Neural cell (in vitro differentiated cells): Measurements from ENCODE around the gene PDZRN3.

ENCODE experiments used
- EP300 ChIP-seq: fragments of 450-650 bp; conservative IDR thresholded peaks from 2 replicates; pipeline ENCODE4 v1.6.1; 2014; ENCODE audit warnings: antibody characterized with exemption, mild to moderate bottlenecking, moderate library complexity; ENCODE audit not compliant: poor library complexity, severe bottlenecking
- EZH2 ChIP-seq: fragments of 200-600, 300-800 bp; shearing (Covaris generic), sonication (generic); IDR thresholded peaks from 2 replicates; pipeline ENCODE4 v1.6.1; 2014; ENCODE audit warnings: antibody characterized with exemption, low read length, borderline replicate concordance, mild to moderate bottlenecking; ENCODE audit not compliant: insufficient read depth, poor library complexity, severe bottlenecking
- MXI1 ChIP-seq: fragments of 450-650 bp; conservative IDR thresholded peaks from 2 replicates; pipeline ENCODE4 v1.6.1; 2014; ENCODE audit warnings: antibody characterized with exemption, mild to moderate bottlenecking; ENCODE audit not compliant: poor library complexity, severe bottlenecking
- SMC3 ChIP-seq: fragments of 450-650 bp; conservative IDR thresholded peaks from 2 replicates; pipeline ENCODE4 v1.6.1; 2014; ENCODE audit warnings: antibody characterized with exemption, mild to moderate bottlenecking, moderate library complexity; ENCODE audit not compliant: poor library complexity
- TAF1 ChIP-seq: IDR thresholded peaks from 2 replicates; pipeline ENCODE4 v1.6.1; 2012; ENCODE audit warnings: low read depth
- TF ChIP-seq, protein P1 (sequence below): fragments of 450-650 bp; IDR thresholded peaks from 2 replicates; pipeline ENCODE4 v1.5.1; 2014; ENCODE audit warnings: antibody characterized with exemption, mild to moderate bottlenecking, moderate library complexity; ENCODE audit not compliant: poor library complexity, severe bottlenecking
- TF ChIP-seq, protein P2 (sequence below): IDR thresholded peaks from 2 replicates; pipeline ENCODE4 v1.6.1; 2012; ENCODE audit warnings: borderline replicate concordance

DNA sequence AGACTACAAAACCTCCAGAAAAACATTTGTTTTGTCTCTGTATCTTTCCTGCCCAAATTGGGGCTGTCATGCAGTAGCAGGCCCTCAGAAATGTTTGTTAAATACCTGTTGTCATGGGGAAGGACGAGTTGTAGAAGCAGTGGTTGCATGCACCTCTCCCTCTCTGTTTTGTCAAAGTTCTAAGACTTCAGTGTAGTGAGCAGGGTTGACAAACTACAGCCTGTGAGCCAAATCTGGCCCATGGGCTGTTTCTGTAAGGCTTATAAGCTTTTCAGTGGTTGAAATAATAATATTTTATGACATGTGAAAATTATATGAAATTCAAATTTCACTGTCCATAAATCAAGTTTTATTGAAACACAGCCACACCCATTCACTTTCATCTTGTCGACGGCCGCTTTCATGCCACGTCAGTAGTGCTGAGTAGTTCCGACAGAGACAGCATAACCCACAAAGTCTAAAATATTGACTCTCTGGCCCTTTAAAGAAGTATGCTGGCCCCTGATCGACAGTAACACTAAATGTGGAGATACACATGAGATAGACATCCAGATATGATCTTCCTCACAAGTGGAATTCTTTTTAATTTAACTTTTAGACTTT lies 102.9 kb downstream of the PDZRN3 start:
- TF ChIP-seq, protein P1, sequence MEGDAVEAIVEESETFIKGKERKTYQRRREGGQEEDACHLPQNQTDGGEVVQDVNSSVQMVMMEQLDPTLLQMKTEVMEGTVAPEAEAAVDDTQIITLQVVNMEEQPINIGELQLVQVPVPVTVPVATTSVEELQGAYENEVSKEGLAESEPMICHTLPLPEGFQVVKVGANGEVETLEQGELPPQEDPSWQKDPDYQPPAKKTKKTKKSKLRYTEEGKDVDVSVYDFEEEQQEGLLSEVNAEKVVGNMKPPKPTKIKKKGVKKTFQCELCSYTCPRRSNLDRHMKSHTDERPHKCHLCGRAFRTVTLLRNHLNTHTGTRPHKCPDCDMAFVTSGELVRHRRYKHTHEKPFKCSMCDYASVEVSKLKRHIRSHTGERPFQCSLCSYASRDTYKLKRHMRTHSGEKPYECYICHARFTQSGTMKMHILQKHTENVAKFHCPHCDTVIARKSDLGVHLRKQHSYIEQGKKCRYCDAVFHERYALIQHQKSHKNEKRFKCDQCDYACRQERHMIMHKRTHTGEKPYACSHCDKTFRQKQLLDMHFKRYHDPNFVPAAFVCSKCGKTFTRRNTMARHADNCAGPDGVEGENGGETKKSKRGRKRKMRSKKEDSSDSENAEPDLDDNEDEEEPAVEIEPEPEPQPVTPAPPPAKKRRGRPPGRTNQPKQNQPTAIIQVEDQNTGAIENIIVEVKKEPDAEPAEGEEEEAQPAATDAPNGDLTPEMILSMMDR = no peak
- TF ChIP-seq EP300 (no peak), EZH2 (no peak), TAF1 (no peak), MXI1 (no peak), SMC3 (no peak)
- TF ChIP-seq, protein P2, sequence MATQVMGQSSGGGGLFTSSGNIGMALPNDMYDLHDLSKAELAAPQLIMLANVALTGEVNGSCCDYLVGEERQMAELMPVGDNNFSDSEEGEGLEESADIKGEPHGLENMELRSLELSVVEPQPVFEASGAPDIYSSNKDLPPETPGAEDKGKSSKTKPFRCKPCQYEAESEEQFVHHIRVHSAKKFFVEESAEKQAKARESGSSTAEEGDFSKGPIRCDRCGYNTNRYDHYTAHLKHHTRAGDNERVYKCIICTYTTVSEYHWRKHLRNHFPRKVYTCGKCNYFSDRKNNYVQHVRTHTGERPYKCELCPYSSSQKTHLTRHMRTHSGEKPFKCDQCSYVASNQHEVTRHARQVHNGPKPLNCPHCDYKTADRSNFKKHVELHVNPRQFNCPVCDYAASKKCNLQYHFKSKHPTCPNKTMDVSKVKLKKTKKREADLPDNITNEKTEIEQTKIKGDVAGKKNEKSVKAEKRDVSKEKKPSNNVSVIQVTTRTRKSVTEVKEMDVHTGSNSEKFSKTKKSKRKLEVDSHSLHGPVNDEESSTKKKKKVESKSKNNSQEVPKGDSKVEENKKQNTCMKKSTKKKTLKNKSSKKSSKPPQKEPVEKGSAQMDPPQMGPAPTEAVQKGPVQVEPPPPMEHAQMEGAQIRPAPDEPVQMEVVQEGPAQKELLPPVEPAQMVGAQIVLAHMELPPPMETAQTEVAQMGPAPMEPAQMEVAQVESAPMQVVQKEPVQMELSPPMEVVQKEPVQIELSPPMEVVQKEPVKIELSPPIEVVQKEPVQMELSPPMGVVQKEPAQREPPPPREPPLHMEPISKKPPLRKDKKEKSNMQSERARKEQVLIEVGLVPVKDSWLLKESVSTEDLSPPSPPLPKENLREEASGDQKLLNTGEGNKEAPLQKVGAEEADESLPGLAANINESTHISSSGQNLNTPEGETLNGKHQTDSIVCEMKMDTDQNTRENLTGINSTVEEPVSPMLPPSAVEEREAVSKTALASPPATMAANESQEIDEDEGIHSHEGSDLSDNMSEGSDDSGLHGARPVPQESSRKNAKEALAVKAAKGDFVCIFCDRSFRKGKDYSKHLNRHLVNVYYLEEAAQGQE = no peak
